Measurements from ENCODE around the gene CDYL.

DNA sequence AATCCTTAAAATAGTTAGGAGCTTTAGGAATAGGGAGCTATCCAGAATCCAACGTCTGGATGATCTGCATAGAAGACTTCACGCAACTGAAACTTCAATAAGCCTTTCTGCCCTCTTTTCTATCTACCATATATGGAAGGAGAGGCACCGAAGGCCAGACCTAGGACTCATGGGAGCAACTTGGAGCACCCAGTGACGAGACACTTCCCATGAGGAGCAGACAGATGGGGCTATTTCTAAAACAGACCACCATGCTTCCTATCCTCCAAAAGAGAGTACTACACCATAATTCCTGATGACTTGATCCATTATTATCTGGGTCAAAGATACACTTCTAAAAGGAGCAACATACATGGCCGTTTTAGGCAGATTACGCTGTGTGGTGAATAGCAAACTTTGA lies 221.7 kb downstream of the CDYL start:
- TF ChIP-seq TAF1 (IDR thresholded peaks at IDR 0.05; ENCODE audit: borderline replicate concordance, low read depth, low read length) (no peak), POLR2A (IDR thresholded peaks at IDR 0.05; ENCODE audit: low read depth, low read length) (no peak)
